Bronchial epithelial cell (primary cell): ENCODE results near the gene SMCO2. TPM values are rescaled to one million over a fixed set of nuclear protein-coding genes. Genes with fewer than 3 reads are reported as not detected.

Experiments used
- DNase-seq: peaks from one replicate; pipeline ENCODE4 v3.0.0-alpha.2; 2010; ENCODE audit warnings: low read depth
- FAIRE-seq: peaks from 2 replicates; lab custom pipeline; 2011; peaks lifted over from hg19 to GRCh38; lab: Jason Lieb, UNC
- H3K27me3 ChIP-seq: 2 replicates; pipeline ENCODE4 v1.5.1; 2011; ENCODE audit warnings: low read length; ENCODE audit not compliant: control insufficient read depth, insufficient read depth
- H3K36me3 ChIP-seq: 2 replicates; pipeline ENCODE4 v1.5.1; 2011; ENCODE audit warnings: low read length; ENCODE audit not compliant: control insufficient read depth, insufficient read depth
- H3K4me3 ChIP-seq: 2 replicates; pipeline ENCODE4 v1.5.1; 2011; ENCODE audit warnings: mild to moderate bottlenecking, low read depth, low read length, control low read depth
- total RNA-seq: library from RNA; depleted of rRNA; stranded (reverse); fragments of >200 nt; gene quantifications from 2 replicates; pipeline ENCODE4 v1.2.1, GENCODE V29; 2014
- TF ChIP-seq, protein P1 (sequence below): IDR thresholded peaks from 2 replicates; pipeline ENCODE4 v1.5.1; 2011; ENCODE audit warnings: mild to moderate bottlenecking, moderate library complexity, low read length, control low read depth, inconsistent platforms; ENCODE audit not compliant: insufficient read depth, severe bottlenecking

Gene SMCO2
- total RNA-seq, 1 donor from 2014 or later, result 1.8 TPM

- no peak for FAIRE-seq
- no peaks in the 10 kb centered on the region for H3K36me3 ChIP-seq
- TF ChIP-seq, protein P1, sequence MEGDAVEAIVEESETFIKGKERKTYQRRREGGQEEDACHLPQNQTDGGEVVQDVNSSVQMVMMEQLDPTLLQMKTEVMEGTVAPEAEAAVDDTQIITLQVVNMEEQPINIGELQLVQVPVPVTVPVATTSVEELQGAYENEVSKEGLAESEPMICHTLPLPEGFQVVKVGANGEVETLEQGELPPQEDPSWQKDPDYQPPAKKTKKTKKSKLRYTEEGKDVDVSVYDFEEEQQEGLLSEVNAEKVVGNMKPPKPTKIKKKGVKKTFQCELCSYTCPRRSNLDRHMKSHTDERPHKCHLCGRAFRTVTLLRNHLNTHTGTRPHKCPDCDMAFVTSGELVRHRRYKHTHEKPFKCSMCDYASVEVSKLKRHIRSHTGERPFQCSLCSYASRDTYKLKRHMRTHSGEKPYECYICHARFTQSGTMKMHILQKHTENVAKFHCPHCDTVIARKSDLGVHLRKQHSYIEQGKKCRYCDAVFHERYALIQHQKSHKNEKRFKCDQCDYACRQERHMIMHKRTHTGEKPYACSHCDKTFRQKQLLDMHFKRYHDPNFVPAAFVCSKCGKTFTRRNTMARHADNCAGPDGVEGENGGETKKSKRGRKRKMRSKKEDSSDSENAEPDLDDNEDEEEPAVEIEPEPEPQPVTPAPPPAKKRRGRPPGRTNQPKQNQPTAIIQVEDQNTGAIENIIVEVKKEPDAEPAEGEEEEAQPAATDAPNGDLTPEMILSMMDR, result peak; percentile 50
- DNase-seq, result peak; percentile 96
- H3K4me3 ChIP-seq, result peak within 1 kb of the TSS; percentile 75
- no peaks in the 10 kb centered on the region for H3K27me3 ChIP-seq
Observed at GRCh38 chr12:27523642-27524493, 77.3 kb downstream of the SMCO2 start, which contains the start of gene PPFIBP1. TSS of gene PPFIBP1 (plus strand) at chr12:27524206. CDS start at chr12:27633397, 109,191 bp downstream.

DNA sequence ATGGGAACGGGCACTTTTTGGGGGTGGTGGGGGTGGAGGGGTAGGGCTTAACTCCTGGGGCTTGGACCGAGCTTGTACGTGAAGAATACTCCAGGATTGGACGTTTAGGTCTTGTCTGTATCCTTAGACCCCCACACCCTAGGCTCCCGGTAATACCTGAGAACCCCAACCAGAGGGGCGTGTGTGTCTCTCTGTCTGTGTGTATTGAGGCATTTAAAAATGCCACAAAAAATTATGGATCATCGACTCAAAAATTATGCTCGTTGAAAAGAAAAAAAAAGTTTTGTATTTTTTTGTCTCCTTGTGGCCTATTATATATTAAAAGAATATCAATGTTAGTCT, 77.9 kb downstream of the SMCO2 start:
- TF ChIP-seq, protein P1, result no peak
- no peak for FAIRE-seq

GRCh38 chr12:27524839-27525753, 78.6 kb downstream of the SMCO2 start:
- DNase-seq (peak; percentile 86), FAIRE-seq (no peak)
- H3K36me3 ChIP-seq, result no peaks in the 10 kb centered on the region
- H3K27me3 ChIP-seq, result no peaks in the 10 kb centered on the region
- peak overlapping the region; percentile 75 for H3K4me3 ChIP-seq
- TF ChIP-seq, protein P1, result no peak

More for the DNA sequence above, 77.9 kb downstream of the SMCO2 start:
- H3K27me3 ChIP-seq, result no peaks in the 10 kb centered on the region
- DNase-seq, result no peak
- no peaks in the 10 kb centered on the region for H3K36me3 ChIP-seq
- H3K4me3 ChIP-seq, result peak overlapping the region; percentile 75

GRCh38 chr12:27527512-27527911, 81.0 kb downstream of the SMCO2 start:
- no peak for FAIRE-seq

DNA sequence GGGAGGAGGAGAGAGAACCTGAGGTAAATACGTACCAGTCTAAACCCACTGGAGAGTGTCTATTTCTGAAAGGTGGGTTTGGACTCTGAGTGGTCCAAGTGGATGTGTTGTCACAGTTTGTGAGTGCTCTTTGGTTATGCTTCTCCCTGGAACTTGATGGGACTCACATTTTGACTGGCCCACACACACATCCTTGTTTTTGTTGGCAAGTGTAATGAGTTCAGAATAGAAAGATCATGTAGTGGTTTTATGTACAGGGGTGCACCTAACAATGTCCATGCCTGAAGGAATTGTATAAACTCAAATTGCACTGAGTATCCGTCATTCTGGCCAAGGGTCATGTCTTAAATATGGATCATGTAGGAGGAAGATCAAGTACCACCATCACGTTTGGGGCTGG, 82.3 kb downstream of the SMCO2 start:
- Histone ChIP-seq H3K36me3 (no peaks in the 10 kb centered on the region), H3K27me3 (no peaks in the 10 kb centered on the region), H3K4me3 (no peak overlapping the region)
- DNase-seq (no peak), FAIRE-seq (no peak)
- TF ChIP-seq, protein P1, result no peak

More at GRCh38 chr12:27527512-27527911, 81.0 kb downstream of the SMCO2 start:
- no peak for DNase-seq
- Histone ChIP-seq H3K36me3 (no peaks in the 10 kb centered on the region), H3K27me3 (no peaks in the 10 kb centered on the region), H3K4me3 (no peak overlapping the region)
- TF ChIP-seq, protein P1, result no peak
